ENCODE data around the gene STX8.

- TF ChIP-seq POLR2AphosphoS5 (IDR thresholded peaks at IDR 0.05) (no peak), CTCF (IDR thresholded peaks at IDR 0.05) (no peak), POLR2A (IDR thresholded peaks at IDR 0.05) (no peak)
Measured at GRCh38 chr17:9270921-9271320, 304.7 kb downstream of the STX8 start.

All from prostate gland (tissue), 2 donors.